SK-N-SH (cell line): ENCODE measurements around the gene ARHGAP44. TPM values are rescaled to one million over a fixed set of nuclear protein-coding genes. Genes with fewer than 3 reads are reported as not detected.

ENCODE experiments used
- CTCF ChIA-PET: fragments of 300-600, 350-600 bp; formaldehyde crosslinking; extraction: SDS; loops from one replicate; lab custom pipeline; 2021; lab: Yijun Ruan, JAX
- POLR2A ChIA-PET: fragments of 350-600 bp; sonication (Branson Sonifier 250); formaldehyde crosslinking; extraction: SDS; loops from one replicate; lab custom pipeline; 2020; ENCODE audit warnings: antibody characterized with exemption, inconsistent platforms; lab: Yijun Ruan, JAX
- DNase-seq: peaks from one replicate; pipeline ENCODE4 v3.0.0; 2012
- H2AFZ ChIP-seq: fragments of 200-600 bp; sonication (generic); 2 replicates; pipeline ENCODE4 v1.8.1; 2016; ENCODE audit warnings: antibody characterized with exemption, mild to moderate bottlenecking, low read depth
- H3F3A ChIP-seq: fragments of 200-600 bp; sonication (generic); replicated peaks from 2 replicates; pipeline ENCODE3; 2016; ENCODE audit warnings: antibody characterized with exemption, mild to moderate bottlenecking; ENCODE audit not compliant: insufficient read depth
- H3K27ac ChIP-seq, 2 experiments: fragments of 200-500 bp in 1 of 2; fragments of 200-600 bp in 1 of 2; sonication (Bioruptor generic) in 1 of 2; sonication (generic), shearing (Covaris generic) in 1 of 2; 2 replicates each; pipeline versions ENCODE4 v1.5.1 to v1.6.1; 2014 to 2016; ENCODE audit warnings: low read depth in 2 of 2, inconsistent platforms in 1 of 2, low read length in 1 of 2, mild to moderate bottlenecking in 1 of 2, mixed read lengths in 1 of 2
- H3K27me3 ChIP-seq: fragments of 200-600 bp; sonication (generic), shearing (Covaris generic); 2 replicates; pipeline ENCODE4 v1.6.1; 2016; ENCODE audit warnings: mixed run types; ENCODE audit not compliant: insufficient read depth
- H3K36me3 ChIP-seq, 2 experiments: fragments of 200-500 bp in 1 of 2; fragments of 200-600 bp in 1 of 2; sonication (Bioruptor generic) in 1 of 2; sonication (generic) in 1 of 2; replicated peaks in 1 of 2; 2 replicates each; pipeline versions ENCODE3 to v1.5.1; 2014 to 2016; ENCODE audit warnings: low read length in 1 of 2, mild to moderate bottlenecking in 1 of 2; ENCODE audit not compliant: insufficient read depth in 2 of 2, control insufficient read depth in 1 of 2
- H3K4me1 ChIP-seq, 2 experiments: fragments of 200-500 bp in 1 of 2; fragments of 200-600 bp in 1 of 2; sonication (Bioruptor generic) in 1 of 2; sonication (generic), shearing (Covaris generic) in 1 of 2; 2 replicates each; pipeline versions ENCODE4 v1.5.1 to v1.6.1; 2014 to 2016; ENCODE audit warnings: low read depth in 1 of 2, low read length in 1 of 2, mixed run types in 1 of 2; ENCODE audit not compliant: insufficient read depth in 2 of 2, control insufficient read depth in 1 of 2
- H3K4me2 ChIP-seq: fragments of 200-600 bp; sonication (generic), shearing (Covaris generic); 2 replicates; pipeline ENCODE4 v1.6.1; 2017; ENCODE audit warnings: mixed run types
- H3K4me3 ChIP-seq, 2 experiments: fragments of 200-500 bp in 1 of 2; fragments of 200-600 bp in 1 of 2; sonication (Bioruptor generic) in 1 of 2; sonication (generic), shearing (Covaris generic) in 1 of 2; 2 replicates each; pipeline versions ENCODE4 v1.5.1 to v1.8.1; 2014 to 2016; ENCODE audit warnings: low read depth in 2 of 2, inconsistent platforms in 1 of 2, low read length in 1 of 2, mild to moderate bottlenecking in 1 of 2, mixed read lengths in 1 of 2, moderate library complexity in 1 of 2
- H3K79me2 ChIP-seq: fragments of 200-600 bp; sonication (generic); 2 replicates; pipeline ENCODE4 v1.8.1; 2017; ENCODE audit warnings: mild to moderate bottlenecking; ENCODE audit not compliant: insufficient read depth
- H3K9ac ChIP-seq: fragments of 200-600 bp; sonication (generic); 2 replicates; pipeline ENCODE4 v1.6.1; 2017; ENCODE audit warnings: mixed run types
- H3K9me2 ChIP-seq: fragments of 200-600 bp; sonication (generic); 2 replicates; pipeline ENCODE4 v1.6.1; 2017; ENCODE audit warnings: mixed run types
- H3K9me3 ChIP-seq: fragments of 200-600 bp; sonication (generic); 2 replicates; pipeline ENCODE4 v1.6.1; 2017; ENCODE audit warnings: mixed run types, mild to moderate bottlenecking, moderate library complexity
- H4K20me1 ChIP-seq: fragments of 200-600 bp; sonication (generic); 2 replicates; pipeline ENCODE4 v1.6.1; 2017; ENCODE audit warnings: mild to moderate bottlenecking, mixed run types; ENCODE audit not compliant: insufficient read depth
- CTCF ChIP-seq: fragments of 200-600 bp; sonication (generic); IDR thresholded peaks from 2 replicates; pipeline ENCODE4 v1.6.1; 2017; ENCODE audit warnings: antibody characterized with exemption, mild to moderate bottlenecking, moderate library complexity
- EP300 ChIP-seq, 2 experiments: IDR thresholded peaks; 2 replicates each; pipeline versions ENCODE4 v1.4.0 to v1.6.1; 2012; ENCODE audit warnings: borderline replicate concordance in 1 of 2, low read depth in 1 of 2, low read length in 1 of 2
- GATA2 ChIP-seq: sonication (generic); formaldehyde crosslinking; IDR thresholded peaks from 2 replicates; pipeline ENCODE4 v1.5.0; 2020; ENCODE audit warnings: mild to moderate bottlenecking, missing genetic modification reagents
- JUND ChIP-seq: IDR thresholded peaks from 2 replicates; pipeline ENCODE4 v1.4.0; 2012
- RAD21 ChIP-seq: IDR thresholded peaks from 2 replicates; pipeline ENCODE4 v1.6.1; 2012; ENCODE audit warnings: mild to moderate bottlenecking, low read length
- RFX5 ChIP-seq: IDR thresholded peaks from 2 replicates; pipeline ENCODE4 v1.6.1; 2012; ENCODE audit warnings: mild to moderate bottlenecking, improper control_type of control experiment, low read length
- SMC3 ChIP-seq: IDR thresholded peaks from 2 replicates; pipeline ENCODE4 v1.6.1; 2012; ENCODE audit warnings: low read depth, low read length, improper control_type of control experiment
- TCF12 ChIP-seq: IDR thresholded peaks from 2 replicates; pipeline ENCODE4 v1.4.0; 2012
- USF1 ChIP-seq: IDR thresholded peaks from 2 replicates; pipeline ENCODE4 v1.4.0; 2012; ENCODE audit warnings: low read depth, borderline replicate concordance
- WGBS: methylation state at CpG from one replicate; pipeline ENCODE4 v1.1.6; 2017; ENCODE audit warnings: low lambda C conversion rate; 5-methylcytosine and 5-hydroxymethylcytosine counted together
- polyA plus RNA-seq, 3 experiments: library from polyadenylated mRNA; depleted of rRNA; stranded (reverse); fragments of >200 nt; gene quantifications; 2 replicates each; pipeline ENCODE4 v1.2.3, GENCODE V29; 2012

ARHGAP44 gene
- polyA plus RNA-seq, 1 of the 3 experiments (the other 2 are of a cell fraction): 0.28 TPM

GRCh38 chr17:13002761-13003453 is 213.6 kb downstream of the ARHGAP44 start:
- Histone ChIP-seq H3K9ac (no peak overlapping the region), H4K20me1 (no peaks in the 10 kb centered on the region; the same call in 1 of the 2 replicates), H3K9me3 (no peaks in the 10 kb centered on the region), H3K36me3 (peaks cover 32 to 76% of the 10 kb centered on the region in 2 experiments), H3K27ac (no peak overlapping the region), H3K4me2 (no peak overlapping the region), H3K79me2 (no peaks in the 10 kb centered on the region), H2AFZ (no peak overlapping the region), H3K27me3 (no peaks in the 10 kb centered on the region), H3K4me1 (no peaks in the 10 kb centered on the region), H3K9me2 (no peaks in the 10 kb centered on the region), H3F3A (no peaks in the 10 kb centered on the region), H3K4me3 (no peak overlapping the region)
- DNase-seq: peak; percentile 78
- ChIA-PET POLR2A (no interaction called here), CTCF (interaction anchor here (0.6 to 4.8 kb wide), 33 partner anchors 9 to 894 kb away, joined by 3 to 37 read pairs (median 3); partner anchors contain the start of gene ELAC2)
- TF ChIP-seq CTCF (peak; percentile 92), RFX5 (no peak), SMC3 (peak; percentile 50), RAD21 (peak; percentile 78)
- WGBS: 29% methylated on average over 12 of the region's 15 CpGs

- Histone ChIP-seq H3K27me3 (no peaks in the 10 kb centered on the region), H3K9me3 (no peaks in the 10 kb centered on the region), H3K27ac (no peak overlapping the region), H4K20me1 (no peaks in the 10 kb centered on the region; the same call in 1 of the 2 replicates), H3K9me2 (no peaks in the 10 kb centered on the region), H3F3A (no peaks in the 10 kb centered on the region), H3K36me3 (peaks cover 27 to 72% of the 10 kb centered on the region in 2 experiments), H2AFZ (no peak overlapping the region), H3K79me2 (no peaks in the 10 kb centered on the region), H3K4me1 (no peaks in the 10 kb centered on the region), H3K4me2 (no peak overlapping the region), H3K9ac (no peak overlapping the region), H3K4me3 (no peak overlapping the region)
- no peak for DNase-seq
- no peak for TF ChIP-seq USF1
- no peak for TF ChIP-seq GATA2 (CRISPR knock-in tag)
- TF ChIP-seq EP300 (IDR thresholded peaks at IDR 0.05; ENCODE audit: borderline replicate concordance in 1 of 2, low read depth in 1 of 2, low read length in 1 of 2): no peak
- no peak for TF ChIP-seq JUND
- no peak for TF ChIP-seq RAD21
- no peak for TF ChIP-seq TCF12
- POLR2A ChIA-PET: no interaction called here
- CTCF ChIA-PET: interaction anchor here (0.6 to 4.8 kb wide), 14 partner anchors 9 to 749 kb away, joined by 3 to 37 read pairs (median 4); no protein-coding TSS in a partner anchor
- 69% methylated on average over 4 of the region's 9 CpGs for WGBS
Measured at GRCh38 chr17:13003454-13003851, 214.2 kb downstream of the ARHGAP44 start.
